Activated T-cell treated with anti-CD3 and anti-CD28 coated beads, Interleukin-2, amount 50 U/mL, for 72 hours (primary cell): ENCODE results near the gene B3GNT2. TPM values are rescaled to one million over a fixed set of nuclear protein-coding genes. Genes with fewer than 3 reads are reported as not detected.

Experiments
- ATAC-seq, 2 donors: fragments of 150-1000 bp; cut with Tn5 transposase; replicated peaks in 1 of 2; 2 replicates each; pipeline ENCODE4 v1.10.0; 2021; ENCODE audit warnings: moderate library complexity in 2 of 2, mild to moderate bottlenecking in 1 of 2
- DNase-seq, 2 donors: peaks; one replicate each; pipeline ENCODE4 v3.0.0; 2021 to 2022; ENCODE audit warnings: mixed read lengths in 1 of 2
- H3K27ac Mint-ChIP-seq: one replicate; pipeline ENCODE4 v1.8.0; 2022; ENCODE audit warnings: mild to moderate bottlenecking, moderate library complexity, mixed read lengths
- H3K27me3 Mint-ChIP-seq: one replicate; pipeline ENCODE4 v1.8.0; 2022; ENCODE audit warnings: low read depth, mixed read lengths
- H3K36me3 Mint-ChIP-seq, 2 donors: one replicate each; pipeline ENCODE4 v1.8.0; 2022; ENCODE audit warnings: mixed read lengths in 2 of 2, mild to moderate bottlenecking in 1 of 2; ENCODE audit not compliant: insufficient read depth in 2 of 2
- H3K4me1 Mint-ChIP-seq: one replicate; pipeline ENCODE4 v1.8.0; 2022; ENCODE audit warnings: low read depth, mixed read lengths
- H3K4me3 Mint-ChIP-seq, 2 donors: one replicate each; pipeline ENCODE4 v1.8.0; 2022; ENCODE audit warnings: mild to moderate bottlenecking in 2 of 2, mixed read lengths in 2 of 2, moderate library complexity in 2 of 2
- H3K9me3 Mint-ChIP-seq, 2 donors: one replicate each; pipeline ENCODE4 v1.8.0; 2022; ENCODE audit warnings: mixed read lengths in 2 of 2
- total RNA-seq, 2 donors: library from RNA; stranded (reverse); gene quantifications; one replicate each; pipeline ENCODE4 v1.2.3, GENCODE V29; 2022

The B3GNT2 gene
- total RNA-seq, 2 donors from 2014 or later = 46.2 to 47.2 TPM

- H3K27ac Mint-ChIP-seq = peak overlapping the region; percentile 31
- H3K4me3 Mint-ChIP-seq = peak overlapping the region in 1 of 2 donors; percentile 23
- ATAC-seq (no peak), DNase-seq (no peak)
- peaks cover 96% of the 10 kb centered on the region for H3K4me1 Mint-ChIP-seq
- H3K9me3 Mint-ChIP-seq = no peaks in the 10 kb centered on the region
- H3K27me3 Mint-ChIP-seq = no peaks in the 10 kb centered on the region
- peaks cover 16 to 33% of the 10 kb centered on the region in 2 donors for H3K36me3 Mint-ChIP-seq
Measured at GRCh38 chr2:62217970-62218369, 22.1 kb downstream of the B3GNT2 start.

GRCh38 chr2:62219407-62220159, 23.7 kb downstream of the B3GNT2 start:
- Mint-ChIP-seq H3K9me3 (no peaks in the 10 kb centered on the region), H3K27ac (peak overlapping the region; percentile 90), H3K27me3 (no peaks in the 10 kb centered on the region), H3K4me3 (peak overlapping the region; percentile 10 to 11), H3K4me1 (peaks cover 79% of the 10 kb centered on the region), H3K36me3 (peaks cover 12 to 31% of the 10 kb centered on the region in 2 donors)
- DNase-seq (no peak), ATAC-seq (peak; percentile 34 to 56)

GRCh38 chr2:62221141-62221540, 25.2 kb downstream of the B3GNT2 start:
- H3K9me3 Mint-ChIP-seq = no peaks in the 10 kb centered on the region
- peaks cover 16 to 37% of the 10 kb centered on the region in 2 donors for H3K36me3 Mint-ChIP-seq
- H3K27ac Mint-ChIP-seq = peak overlapping the region; percentile 90
- no peaks in the 10 kb centered on the region for H3K27me3 Mint-ChIP-seq
- H3K4me1 Mint-ChIP-seq = peaks cover 76% of the 10 kb centered on the region
- no peak for DNase-seq
- no peak for ATAC-seq
- peak overlapping the region in 1 of 2 donors; percentile 42 for H3K4me3 Mint-ChIP-seq

GRCh38 chr2:62222171-62222570, 26.3 kb downstream of the B3GNT2 start:
- ATAC-seq = no peak
- Mint-ChIP-seq H3K36me3 (peaks cover 16 to 37% of the 10 kb centered on the region in 2 donors), H3K4me3 (peak overlapping the region in 1 of 2 donors; percentile 11), H3K4me1 (peaks cover 69% of the 10 kb centered on the region), H3K27ac (peak overlapping the region; percentile 90), H3K9me3 (no peaks in the 10 kb centered on the region), H3K27me3 (no peaks in the 10 kb centered on the region)
- no peak for DNase-seq

GRCh38 chr2:62222674-62223073, 26.8 kb downstream of the B3GNT2 start:
- peaks cover 66% of the 10 kb centered on the region for H3K4me1 Mint-ChIP-seq
- no peaks in the 10 kb centered on the region for H3K27me3 Mint-ChIP-seq
- ATAC-seq = no peak
- no peaks in the 10 kb centered on the region for H3K9me3 Mint-ChIP-seq
- H3K27ac Mint-ChIP-seq = peak overlapping the region; percentile 90
- H3K4me3 Mint-ChIP-seq = no peak overlapping the region
- H3K36me3 Mint-ChIP-seq = peaks cover 16 to 37% of the 10 kb centered on the region in 2 donors
- DNase-seq = no peak

GRCh38 chr2:62224976-62225375, 29.1 kb downstream of the B3GNT2 start:
- no peaks in the 10 kb centered on the region for H3K9me3 Mint-ChIP-seq
- no peaks in the 10 kb centered on the region for H3K27me3 Mint-ChIP-seq
- H3K4me1 Mint-ChIP-seq = peaks cover 45% of the 10 kb centered on the region
- ATAC-seq = no peak
- peaks cover 13 to 36% of the 10 kb centered on the region in 2 donors for H3K36me3 Mint-ChIP-seq
- DNase-seq = no peak
- H3K4me3 Mint-ChIP-seq = no peak overlapping the region
- no peak overlapping the region for H3K27ac Mint-ChIP-seq

GRCh38 chr2:62227386-62228075, 31.6 kb downstream of the B3GNT2 start:
- Mint-ChIP-seq H3K27me3 (no peaks in the 10 kb centered on the region), H3K4me3 (no peak overlapping the region), H3K4me1 (peaks cover 26% of the 10 kb centered on the region), H3K36me3 (peaks cover 5 to 23% of the 10 kb centered on the region in 2 donors), H3K9me3 (no peaks in the 10 kb centered on the region), H3K27ac (no peak overlapping the region)
- no peak for DNase-seq
- ATAC-seq = no peak

GRCh38 chr2:62229082-62229605, 33.2 kb downstream of the B3GNT2 start:
- H3K9me3 Mint-ChIP-seq = no peaks in the 10 kb centered on the region
- H3K36me3 Mint-ChIP-seq = peaks cover 4 to 13% of the 10 kb centered on the region in 2 donors
- no peaks in the 10 kb centered on the region for H3K27me3 Mint-ChIP-seq
- ATAC-seq (peak in 1 of 2 donors; percentile 7), DNase-seq (no peak)
- H3K27ac Mint-ChIP-seq = no peak overlapping the region
- no peak overlapping the region for H3K4me3 Mint-ChIP-seq
- H3K4me1 Mint-ChIP-seq = peaks cover 23% of the 10 kb centered on the region

- Mint-ChIP-seq H3K27ac (no peak overlapping the region), H3K4me3 (no peak overlapping the region), H3K9me3 (no peaks in the 10 kb centered on the region), H3K36me3 (peaks cover 0 to 7% of the 10 kb centered on the region in 2 donors), H3K4me1 (peaks cover 7% of the 10 kb centered on the region), H3K27me3 (no peaks in the 10 kb centered on the region)
- no peak for ATAC-seq
- no peak for DNase-seq
Measured at GRCh38 chr2:62231541-62231940, 35.6 kb downstream of the B3GNT2 start.

GRCh38 chr2:62234755-62235655, 39.1 kb downstream of the B3GNT2 start:
- ATAC-seq (peak; percentile 6 to 29), DNase-seq (no peak)
- Mint-ChIP-seq H3K4me3 (no peak overlapping the region), H3K36me3 (peaks cover 0 to 6% of the 10 kb centered on the region in 2 donors), H3K4me1 (peaks cover 7% of the 10 kb centered on the region), H3K9me3 (no peaks in the 10 kb centered on the region), H3K27ac (peak overlapping the region; percentile 14), H3K27me3 (no peaks in the 10 kb centered on the region)

- no peak for DNase-seq
- Mint-ChIP-seq H3K27me3 (no peaks in the 10 kb centered on the region), H3K27ac (no peak overlapping the region), H3K4me3 (no peak overlapping the region), H3K4me1 (no peaks in the 10 kb centered on the region), H3K9me3 (no peaks in the 10 kb centered on the region), H3K36me3 (no peaks in the 10 kb centered on the region)
- ATAC-seq = no peak
Measured at GRCh38 chr2:62236499-62236898, 40.6 kb downstream of the B3GNT2 start.

- DNase-seq (no peak), ATAC-seq (no peak)
- Mint-ChIP-seq H3K36me3 (no peaks in the 10 kb centered on the region), H3K27me3 (no peaks in the 10 kb centered on the region), H3K27ac (no peak overlapping the region), H3K4me1 (no peaks in the 10 kb centered on the region), H3K4me3 (no peak overlapping the region), H3K9me3 (no peaks in the 10 kb centered on the region)
Measured at GRCh38 chr2:62238236-62238635, 42.3 kb downstream of the B3GNT2 start.
